ENCODE measurements around the gene UCN2. TPM values are rescaled to one million over a fixed set of nuclear protein-coding genes. Genes with fewer than 3 reads are reported as not detected.
"Not testable (repeated sequence)": the region's sequence is repeated elsewhere in the genome, so short reads cannot be mapped to it uniquely, and the experiment has no call there.

Gene UCN2
- total RNA-seq, 1 experiment from 2014 or later: 1.8 TPM

DNA sequence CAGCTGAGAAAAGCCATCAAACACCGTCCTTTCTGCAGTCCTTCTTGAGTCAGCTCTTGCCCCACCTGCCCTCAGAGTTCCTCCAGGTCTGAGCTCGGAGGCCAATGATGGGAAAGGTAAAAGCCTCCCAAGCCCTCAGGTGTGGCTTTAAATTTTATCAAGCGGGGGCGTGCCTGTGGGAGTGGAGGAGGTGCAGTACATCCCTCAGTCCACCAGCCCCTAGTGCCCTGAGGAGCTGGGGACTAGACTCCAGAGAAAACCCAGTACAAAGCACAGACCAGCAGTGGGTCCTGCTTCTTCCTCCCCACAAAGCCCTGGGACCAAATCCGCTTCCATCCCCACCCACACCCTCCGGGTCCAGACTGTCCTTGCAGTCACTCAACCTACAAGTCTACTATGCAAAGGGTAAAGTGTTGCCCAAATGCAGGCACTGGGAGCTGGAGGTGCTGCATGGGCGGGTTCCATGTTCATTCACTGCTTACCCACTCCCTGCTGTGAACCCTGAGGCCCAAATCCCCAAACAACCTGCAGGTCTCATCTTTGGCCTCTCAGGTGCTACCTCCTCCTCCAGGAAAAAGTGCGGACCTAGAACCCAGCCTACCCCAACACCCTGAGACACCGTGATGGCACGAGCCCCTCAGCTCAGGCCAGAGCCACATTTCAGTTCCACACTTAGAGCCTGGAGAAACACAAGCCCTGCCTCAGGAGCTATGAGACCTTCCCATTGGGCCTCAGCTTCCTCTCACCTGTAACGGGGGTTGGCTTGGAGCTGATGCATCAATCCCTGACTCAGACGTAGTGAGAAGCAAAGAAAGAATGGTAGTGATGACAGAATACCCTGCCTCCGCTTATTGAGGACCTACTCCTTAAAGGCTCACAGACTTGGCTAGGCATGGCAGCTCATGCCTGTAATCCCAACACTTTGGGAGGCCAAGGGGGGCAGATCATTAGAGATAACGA lies 9.4 kb downstream of the UCN2 start:
- ChIA-PET CTCF (interaction anchor here (0.7 to 1.0 kb wide), 2 partner anchors 9 to 118 kb away, joined by 3 to 4 read pairs; no protein-coding TSS in a partner anchor), POLR2A (interaction anchor here (0.7 kb wide), 1 partner anchor 763 kb away, joined by 3 read pairs; no protein-coding TSS in a partner anchor)
- BruUV-seq (replicated peaks): no TSS peak
- TF ChIP-seq SIN3A (IDR thresholded peaks at IDR 0.05; ENCODE audit: borderline replicate concordance, insufficient read depth, low read depth, low read length) (no peak), POLR2AphosphoS5 (IDR thresholded peaks at IDR 0.05; ENCODE audit: low read depth, low read length) (no peak)
- TF ChIP-seq, protein P1, sequence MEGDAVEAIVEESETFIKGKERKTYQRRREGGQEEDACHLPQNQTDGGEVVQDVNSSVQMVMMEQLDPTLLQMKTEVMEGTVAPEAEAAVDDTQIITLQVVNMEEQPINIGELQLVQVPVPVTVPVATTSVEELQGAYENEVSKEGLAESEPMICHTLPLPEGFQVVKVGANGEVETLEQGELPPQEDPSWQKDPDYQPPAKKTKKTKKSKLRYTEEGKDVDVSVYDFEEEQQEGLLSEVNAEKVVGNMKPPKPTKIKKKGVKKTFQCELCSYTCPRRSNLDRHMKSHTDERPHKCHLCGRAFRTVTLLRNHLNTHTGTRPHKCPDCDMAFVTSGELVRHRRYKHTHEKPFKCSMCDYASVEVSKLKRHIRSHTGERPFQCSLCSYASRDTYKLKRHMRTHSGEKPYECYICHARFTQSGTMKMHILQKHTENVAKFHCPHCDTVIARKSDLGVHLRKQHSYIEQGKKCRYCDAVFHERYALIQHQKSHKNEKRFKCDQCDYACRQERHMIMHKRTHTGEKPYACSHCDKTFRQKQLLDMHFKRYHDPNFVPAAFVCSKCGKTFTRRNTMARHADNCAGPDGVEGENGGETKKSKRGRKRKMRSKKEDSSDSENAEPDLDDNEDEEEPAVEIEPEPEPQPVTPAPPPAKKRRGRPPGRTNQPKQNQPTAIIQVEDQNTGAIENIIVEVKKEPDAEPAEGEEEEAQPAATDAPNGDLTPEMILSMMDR (IDR thresholded peaks at IDR 0.05): no peak
- Histone ChIP-seq H3K9me3 (ENCODE audit: control insufficient read depth, insufficient read depth, low read depth, low read length) (no peaks in the 10 kb centered on the region), H3K27ac (ENCODE audit: low read length) (no peak overlapping the region), H3K36me3 (ENCODE audit: control insufficient read depth, insufficient read depth, low read length) (no peaks in the 10 kb centered on the region), H3K4me3 (ENCODE audit: low read depth in 2 of 2, low read length in 2 of 2) (no peak overlapping the region), H3K27me3 (ENCODE audit: control insufficient read depth, insufficient read depth, low read length) (no peaks in the 10 kb centered on the region), H3K4me1 (ENCODE audit: control insufficient read depth, insufficient read depth, low read length) (no peaks in the 10 kb centered on the region)
- intact Hi-C loops (cut with micrococcal nuclease; ENCODE audit: unreplicated experiment) (no loop called here), in situ Hi-C loops (cut with HindIII; ENCODE audit: low pct_unique_long_range_greater_than_20kb, low sequenced_read_pairs) (no loop called here)
- DNase-seq (ENCODE audit: low read depth, low spot score) (no peak), ATAC-seq (no peak)

DNA sequence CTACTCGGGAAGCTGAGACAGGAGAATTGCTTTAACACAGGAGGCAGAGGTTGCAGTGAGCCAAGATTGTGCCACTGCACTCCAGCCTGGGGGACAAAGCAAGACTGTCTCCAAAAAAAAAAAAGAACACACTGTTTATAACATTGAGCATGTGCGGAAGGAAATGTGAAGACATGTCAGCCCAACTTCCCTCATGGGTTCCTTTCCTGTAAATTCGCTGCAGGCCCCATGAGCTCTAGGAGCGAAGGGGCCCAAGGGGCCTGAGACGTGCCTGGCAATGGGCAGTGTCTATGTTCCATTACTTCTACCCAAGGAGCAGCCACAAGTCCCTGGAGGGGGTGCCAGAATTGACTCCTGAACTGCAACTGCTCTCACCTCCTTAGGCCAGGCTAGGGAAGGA lies 10.2 kb downstream of the UCN2 start:
- Histone ChIP-seq H3K27me3 (ENCODE audit: control insufficient read depth, insufficient read depth, low read length) (no peaks in the 10 kb centered on the region), H3K9me3 (ENCODE audit: control insufficient read depth, insufficient read depth, low read depth, low read length) (no peaks in the 10 kb centered on the region), H3K27ac (ENCODE audit: low read length) (no peak overlapping the region), H3K4me3 (ENCODE audit: low read depth in 2 of 2, low read length in 2 of 2) (no peak overlapping the region), H3K4me1 (ENCODE audit: control insufficient read depth, insufficient read depth, low read length) (no peaks in the 10 kb centered on the region), H3K36me3 (ENCODE audit: control insufficient read depth, insufficient read depth, low read length) (no peaks in the 10 kb centered on the region)
- BruUV-seq (replicated peaks): no TSS peak
- TF ChIP-seq SIN3A (IDR thresholded peaks at IDR 0.05; ENCODE audit: borderline replicate concordance, insufficient read depth, low read depth, low read length) (no peak), TCF7L2 (IDR thresholded peaks at IDR 0.05; ENCODE audit: low read depth, low read length) (no peak)
- ChIA-PET CTCF (interaction anchor here (0.7 kb wide), 1 partner anchor 9 kb away, joined by 3 read pairs; no protein-coding TSS in a partner anchor), POLR2A (interaction anchor here (0.7 kb wide), 1 partner anchor 764 kb away, joined by 3 read pairs; no protein-coding TSS in a partner anchor)
- no peak for ATAC-seq
- in situ Hi-C loops (cut with HindIII; ENCODE audit: low pct_unique_long_range_greater_than_20kb, low sequenced_read_pairs): no loop called here
- no peak for DNase-seq (ENCODE audit: low read depth, low spot score)
- intact Hi-C loops (cut with micrococcal nuclease; ENCODE audit: unreplicated experiment): no loop called here

DNA sequence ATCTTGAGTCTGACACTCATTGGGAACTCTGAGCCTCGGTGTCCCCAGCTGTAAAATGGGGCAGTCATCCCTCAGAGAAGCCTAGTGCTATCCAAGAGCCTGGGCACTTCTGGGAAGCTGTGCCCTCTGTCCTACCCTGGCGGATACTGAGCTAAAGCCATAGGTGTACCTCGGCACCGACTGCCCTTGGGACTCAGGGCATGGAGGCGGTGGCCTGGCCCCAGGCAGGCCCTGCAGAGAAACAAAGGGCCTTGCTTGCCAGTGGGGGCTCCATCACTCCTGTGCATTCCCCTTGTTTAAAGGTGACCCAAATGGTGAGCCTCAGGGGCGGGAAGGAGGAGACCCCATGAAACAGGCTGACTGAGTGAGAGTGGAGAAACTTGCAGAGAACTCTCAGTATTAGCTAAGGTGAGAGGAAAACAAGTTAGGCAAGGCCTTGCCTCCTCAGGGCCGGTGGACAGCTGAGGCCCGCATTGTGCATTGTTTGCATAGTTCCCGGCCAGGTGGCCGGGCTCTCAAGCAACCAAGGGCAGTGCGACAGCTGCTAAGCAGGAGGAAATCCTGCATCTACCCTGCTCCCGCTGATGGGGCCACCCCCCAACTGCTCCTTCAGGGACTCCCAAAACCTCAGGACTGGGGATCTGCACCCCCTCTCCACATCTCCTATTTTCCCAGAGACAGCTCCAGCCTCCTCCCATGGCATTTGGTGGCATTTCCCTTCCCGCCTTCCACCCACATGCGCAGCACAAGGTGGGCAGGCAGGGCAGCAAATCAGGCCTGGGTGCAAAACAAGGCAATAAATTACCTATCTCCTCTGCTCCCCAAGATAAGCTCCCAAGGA lies 11.2 kb downstream of the UCN2 start:
- CTCF ChIA-PET: no interaction called here
- no peak for ATAC-seq
- H3K27ac ChIP-seq (ENCODE audit: low read length): no peak overlapping the region
- H3K4me3 ChIP-seq (ENCODE audit: low read depth in 2 of 2, low read length in 2 of 2): no peak overlapping the region
- BruUV-seq (replicated peaks): no TSS peak
- no peak for TF ChIP-seq SIN3A (IDR thresholded peaks at IDR 0.05; ENCODE audit: borderline replicate concordance, insufficient read depth, low read depth, low read length)
- TF ChIP-seq POLR2AphosphoS5 (IDR thresholded peaks at IDR 0.05; ENCODE audit: low read depth, low read length): no peak
- TF ChIP-seq, protein P2, sequence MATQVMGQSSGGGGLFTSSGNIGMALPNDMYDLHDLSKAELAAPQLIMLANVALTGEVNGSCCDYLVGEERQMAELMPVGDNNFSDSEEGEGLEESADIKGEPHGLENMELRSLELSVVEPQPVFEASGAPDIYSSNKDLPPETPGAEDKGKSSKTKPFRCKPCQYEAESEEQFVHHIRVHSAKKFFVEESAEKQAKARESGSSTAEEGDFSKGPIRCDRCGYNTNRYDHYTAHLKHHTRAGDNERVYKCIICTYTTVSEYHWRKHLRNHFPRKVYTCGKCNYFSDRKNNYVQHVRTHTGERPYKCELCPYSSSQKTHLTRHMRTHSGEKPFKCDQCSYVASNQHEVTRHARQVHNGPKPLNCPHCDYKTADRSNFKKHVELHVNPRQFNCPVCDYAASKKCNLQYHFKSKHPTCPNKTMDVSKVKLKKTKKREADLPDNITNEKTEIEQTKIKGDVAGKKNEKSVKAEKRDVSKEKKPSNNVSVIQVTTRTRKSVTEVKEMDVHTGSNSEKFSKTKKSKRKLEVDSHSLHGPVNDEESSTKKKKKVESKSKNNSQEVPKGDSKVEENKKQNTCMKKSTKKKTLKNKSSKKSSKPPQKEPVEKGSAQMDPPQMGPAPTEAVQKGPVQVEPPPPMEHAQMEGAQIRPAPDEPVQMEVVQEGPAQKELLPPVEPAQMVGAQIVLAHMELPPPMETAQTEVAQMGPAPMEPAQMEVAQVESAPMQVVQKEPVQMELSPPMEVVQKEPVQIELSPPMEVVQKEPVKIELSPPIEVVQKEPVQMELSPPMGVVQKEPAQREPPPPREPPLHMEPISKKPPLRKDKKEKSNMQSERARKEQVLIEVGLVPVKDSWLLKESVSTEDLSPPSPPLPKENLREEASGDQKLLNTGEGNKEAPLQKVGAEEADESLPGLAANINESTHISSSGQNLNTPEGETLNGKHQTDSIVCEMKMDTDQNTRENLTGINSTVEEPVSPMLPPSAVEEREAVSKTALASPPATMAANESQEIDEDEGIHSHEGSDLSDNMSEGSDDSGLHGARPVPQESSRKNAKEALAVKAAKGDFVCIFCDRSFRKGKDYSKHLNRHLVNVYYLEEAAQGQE (IDR thresholded peaks at IDR 0.05; ENCODE audit: insufficient read depth in 1 of 2, low read depth in 2 of 2, low read length in 1 of 2): no peak
- TF ChIP-seq, protein P1 (IDR thresholded peaks at IDR 0.05): no peak
- no peak for TF ChIP-seq TCF7L2 (IDR thresholded peaks at IDR 0.05; ENCODE audit: low read depth, low read length)
- H3K4me1 ChIP-seq (ENCODE audit: control insufficient read depth, insufficient read depth, low read length): no peaks in the 10 kb centered on the region
- H3K27me3 ChIP-seq (ENCODE audit: control insufficient read depth, insufficient read depth, low read length): no peaks in the 10 kb centered on the region
- H3K9me3 ChIP-seq (ENCODE audit: control insufficient read depth, insufficient read depth, low read depth, low read length): no peaks in the 10 kb centered on the region
- no peaks in the 10 kb centered on the region for H3K36me3 ChIP-seq (ENCODE audit: control insufficient read depth, insufficient read depth, low read length)
- in situ Hi-C loops (cut with HindIII; ENCODE audit: low pct_unique_long_range_greater_than_20kb, low sequenced_read_pairs): no loop called here
- no peak for DNase-seq (ENCODE audit: low read depth, low spot score)
- intact Hi-C loops (cut with micrococcal nuclease; ENCODE audit: unreplicated experiment): no loop called here
- POLR2A ChIA-PET: no interaction called here

DNA sequence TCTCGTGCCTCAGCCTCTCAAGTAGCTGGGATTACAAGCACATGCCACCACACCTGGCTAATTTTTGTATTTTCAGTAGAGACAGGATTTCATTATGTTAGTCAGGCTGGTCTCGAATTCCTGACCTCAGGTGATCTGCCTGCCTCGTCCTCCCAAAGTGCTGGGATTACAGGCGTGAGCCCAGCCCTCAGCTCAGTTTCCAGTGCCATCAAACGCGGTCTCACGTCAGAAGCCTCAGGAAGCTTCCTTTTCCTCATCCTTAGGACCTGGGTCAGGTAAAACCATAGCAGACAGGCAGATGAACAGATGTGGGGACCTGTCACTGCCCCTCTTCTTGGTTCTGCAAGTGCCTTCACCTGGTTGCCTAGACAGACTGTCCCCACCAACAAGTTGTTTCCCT lies 11.9 kb downstream of the UCN2 start:
- DNase-seq (ENCODE audit: low read depth, low spot score); H3K27ac ChIP-seq (ENCODE audit: low read length); ATAC-seq; in situ Hi-C loops (cut with HindIII; ENCODE audit: low pct_unique_long_range_greater_than_20kb, low sequenced_read_pairs); CTCF ChIA-PET; POLR2A ChIA-PET; H3K9me3 ChIP-seq (ENCODE audit: control insufficient read depth, insufficient read depth, low read depth, low read length); H3K4me1 ChIP-seq (ENCODE audit: control insufficient read depth, insufficient read depth, low read length); H3K27me3 ChIP-seq (ENCODE audit: control insufficient read depth, insufficient read depth, low read length); H3K36me3 ChIP-seq (ENCODE audit: control insufficient read depth, insufficient read depth, low read length); BruUV-seq (replicated peaks); H3K4me3 ChIP-seq (ENCODE audit: low read depth in 2 of 2, low read length in 2 of 2); intact Hi-C loops (cut with micrococcal nuclease; ENCODE audit: unreplicated experiment): not testable (repeated sequence)
